WTC11 (cell line): ENCODE data around the gene RCN2.

Source experiments
- KAT7 ChIP-seq: sonication (generic); formaldehyde crosslinking; IDR thresholded peaks from 2 replicates; pipeline ENCODE4 v1.8.1; 2023; ENCODE audit warnings: missing genetic modification reagents, mild to moderate bottlenecking, borderline replicate concordance
- SP1 ChIP-seq: sonication (generic); formaldehyde crosslinking; conservative IDR thresholded peaks from 2 replicates; pipeline ENCODE4 v1.8.1; 2022; ENCODE audit warnings: missing genetic modification reagents
- ZNF263 ChIP-seq: sonication (generic); formaldehyde crosslinking; IDR thresholded peaks from 2 replicates; pipeline ENCODE4 v1.8.1; 2022; ENCODE audit warnings: low read depth, mild to moderate bottlenecking, moderate library complexity, missing genetic modification reagents
- TF ChIP-seq, protein P1 (sequence below): fragments of 200-600 bp; IDR thresholded peaks from 2 replicates; pipeline ENCODE4 v1.8.0; 2022; ENCODE audit warnings: antibody characterized with exemption

DNA sequence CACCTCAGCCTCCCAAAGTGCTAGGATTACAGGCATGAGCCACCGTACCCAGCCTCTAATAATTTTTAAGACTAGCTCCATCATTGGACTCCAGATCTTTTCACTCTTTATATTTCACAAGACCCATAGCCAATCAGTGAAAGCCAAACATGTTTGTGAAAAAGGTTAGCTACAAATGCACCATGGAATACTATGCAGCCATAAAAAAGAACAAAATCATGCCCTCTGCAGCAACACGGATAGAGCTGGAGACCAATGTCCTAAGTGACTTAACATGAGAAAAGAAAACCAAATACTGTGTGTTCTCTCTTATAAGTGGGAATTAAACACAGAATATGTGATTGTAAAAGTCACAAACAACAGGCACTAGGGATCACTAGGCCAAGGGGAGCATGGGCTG is 29.6 kb upstream of the RCN2 start:
- TF ChIP-seq, protein P1, sequence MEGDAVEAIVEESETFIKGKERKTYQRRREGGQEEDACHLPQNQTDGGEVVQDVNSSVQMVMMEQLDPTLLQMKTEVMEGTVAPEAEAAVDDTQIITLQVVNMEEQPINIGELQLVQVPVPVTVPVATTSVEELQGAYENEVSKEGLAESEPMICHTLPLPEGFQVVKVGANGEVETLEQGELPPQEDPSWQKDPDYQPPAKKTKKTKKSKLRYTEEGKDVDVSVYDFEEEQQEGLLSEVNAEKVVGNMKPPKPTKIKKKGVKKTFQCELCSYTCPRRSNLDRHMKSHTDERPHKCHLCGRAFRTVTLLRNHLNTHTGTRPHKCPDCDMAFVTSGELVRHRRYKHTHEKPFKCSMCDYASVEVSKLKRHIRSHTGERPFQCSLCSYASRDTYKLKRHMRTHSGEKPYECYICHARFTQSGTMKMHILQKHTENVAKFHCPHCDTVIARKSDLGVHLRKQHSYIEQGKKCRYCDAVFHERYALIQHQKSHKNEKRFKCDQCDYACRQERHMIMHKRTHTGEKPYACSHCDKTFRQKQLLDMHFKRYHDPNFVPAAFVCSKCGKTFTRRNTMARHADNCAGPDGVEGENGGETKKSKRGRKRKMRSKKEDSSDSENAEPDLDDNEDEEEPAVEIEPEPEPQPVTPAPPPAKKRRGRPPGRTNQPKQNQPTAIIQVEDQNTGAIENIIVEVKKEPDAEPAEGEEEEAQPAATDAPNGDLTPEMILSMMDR = no peak
- TF ChIP-seq SP1 (CRISPR knock-in tag) (no peak), ZNF263 (CRISPR knock-in tag) (no peak), KAT7 (no peak)
